Tibial artery (tissue), 4 donors: ENCODE data around the gene MLC1.

Experiments used
- DNase-seq, 2 donors: peaks; one replicate each; pipeline ENCODE4 v3.0.0-alpha.2; 2019
- H3K27ac ChIP-seq, 2 donors: fragments of 200-600 bp; sonication (generic) in 1 of 2; 1 replicate in 1 of 2; 2 replicates in 1 of 2; pipeline ENCODE4 v1.5.1; 2018 to 2019; ENCODE audit warnings: mild to moderate bottlenecking in 1 of 2
- H3K27me3 ChIP-seq, 2 donors: fragments of 200-600 bp; sonication (generic) in 1 of 2; one replicate each; pipeline versions ENCODE4 v1.5.1 to v1.6.0; 2016 to 2019
- H3K36me3 ChIP-seq, 3 donors: fragments of 200-600 bp; sonication (generic) in 2 of 3; one replicate each; pipeline ENCODE4 v1.5.1; 2016 to 2019; ENCODE audit warnings: mild to moderate bottlenecking in 2 of 3
- H3K4me1 ChIP-seq, 4 donors: fragments of 200-600 bp; sonication (generic) in 2 of 4; 1 replicate in 3 of 4; 2 replicates in 1 of 4; pipeline ENCODE4 v1.5.1; 2016 to 2019
- H3K4me3 ChIP-seq, 2 donors: fragments of 200-600 bp; sonication (generic) in 1 of 2; 1 replicate in 1 of 2; 2 replicates in 1 of 2; pipeline ENCODE4 v1.5.1; 2018 to 2019; ENCODE audit warnings: mild to moderate bottlenecking in 2 of 2
- H3K9me3 ChIP-seq, 3 donors: fragments of 200-600 bp; sonication (generic) in 1 of 3; one replicate each; pipeline ENCODE4 v1.5.1; 2016 to 2019
- intact Hi-C: fragments of 100-400 bp; cut with DNase I; formaldehyde crosslinking; loops from one replicate; pipeline ENCODE4 v1.15.0; 2023; ENCODE audit warnings: low total_unique reads
- TF ChIP-seq, protein P1 (sequence below), 2 experiments: fragments of 200-600 bp in 1 of 2; fragments of 450-650 bp in 1 of 2; IDR thresholded peaks; one replicate each; pipeline ENCODE4 v1.5.1; 2017 to 2019; ENCODE audit warnings: antibody characterized with exemption in 2 of 2, mild to moderate bottlenecking in 1 of 2, moderate library complexity in 1 of 2

MLC1 gene

DNA sequence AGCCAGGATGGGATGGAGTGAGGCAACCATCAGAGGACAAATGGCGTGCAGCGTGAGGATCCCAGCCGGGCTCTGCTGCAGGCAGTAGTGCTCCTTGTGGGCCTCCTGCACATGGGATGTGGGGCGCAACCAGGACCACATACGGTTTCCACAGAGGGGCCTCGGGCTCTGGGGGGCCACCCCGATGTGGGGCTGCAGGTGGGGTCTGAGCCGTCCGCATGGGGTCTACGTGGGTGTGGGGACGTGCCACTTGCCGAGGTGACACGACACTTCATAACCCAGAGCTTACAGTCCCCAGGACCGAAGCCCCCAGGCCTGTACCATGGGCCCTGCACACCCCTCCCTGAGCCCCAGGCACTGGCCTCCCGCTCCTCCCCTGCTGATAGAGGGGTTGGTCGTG, 37.9 kb downstream of the MLC1 start:
- TF ChIP-seq, protein P1, sequence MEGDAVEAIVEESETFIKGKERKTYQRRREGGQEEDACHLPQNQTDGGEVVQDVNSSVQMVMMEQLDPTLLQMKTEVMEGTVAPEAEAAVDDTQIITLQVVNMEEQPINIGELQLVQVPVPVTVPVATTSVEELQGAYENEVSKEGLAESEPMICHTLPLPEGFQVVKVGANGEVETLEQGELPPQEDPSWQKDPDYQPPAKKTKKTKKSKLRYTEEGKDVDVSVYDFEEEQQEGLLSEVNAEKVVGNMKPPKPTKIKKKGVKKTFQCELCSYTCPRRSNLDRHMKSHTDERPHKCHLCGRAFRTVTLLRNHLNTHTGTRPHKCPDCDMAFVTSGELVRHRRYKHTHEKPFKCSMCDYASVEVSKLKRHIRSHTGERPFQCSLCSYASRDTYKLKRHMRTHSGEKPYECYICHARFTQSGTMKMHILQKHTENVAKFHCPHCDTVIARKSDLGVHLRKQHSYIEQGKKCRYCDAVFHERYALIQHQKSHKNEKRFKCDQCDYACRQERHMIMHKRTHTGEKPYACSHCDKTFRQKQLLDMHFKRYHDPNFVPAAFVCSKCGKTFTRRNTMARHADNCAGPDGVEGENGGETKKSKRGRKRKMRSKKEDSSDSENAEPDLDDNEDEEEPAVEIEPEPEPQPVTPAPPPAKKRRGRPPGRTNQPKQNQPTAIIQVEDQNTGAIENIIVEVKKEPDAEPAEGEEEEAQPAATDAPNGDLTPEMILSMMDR (IDR thresholded peaks at IDR 0.05): no peak
- Histone ChIP-seq H3K4me3 (no peak overlapping the region), H3K36me3 (no peaks in the 10 kb centered on the region), H3K27ac (no peak overlapping the region), H3K9me3 (no peaks in the 10 kb centered on the region), H3K4me1 (no peaks in the 10 kb centered on the region), H3K27me3 (peaks cover 0 to 35% of the 10 kb centered on the region in 2 donors)
- intact Hi-C loops: no loop called here
- no peak for DNase-seq

DNA sequence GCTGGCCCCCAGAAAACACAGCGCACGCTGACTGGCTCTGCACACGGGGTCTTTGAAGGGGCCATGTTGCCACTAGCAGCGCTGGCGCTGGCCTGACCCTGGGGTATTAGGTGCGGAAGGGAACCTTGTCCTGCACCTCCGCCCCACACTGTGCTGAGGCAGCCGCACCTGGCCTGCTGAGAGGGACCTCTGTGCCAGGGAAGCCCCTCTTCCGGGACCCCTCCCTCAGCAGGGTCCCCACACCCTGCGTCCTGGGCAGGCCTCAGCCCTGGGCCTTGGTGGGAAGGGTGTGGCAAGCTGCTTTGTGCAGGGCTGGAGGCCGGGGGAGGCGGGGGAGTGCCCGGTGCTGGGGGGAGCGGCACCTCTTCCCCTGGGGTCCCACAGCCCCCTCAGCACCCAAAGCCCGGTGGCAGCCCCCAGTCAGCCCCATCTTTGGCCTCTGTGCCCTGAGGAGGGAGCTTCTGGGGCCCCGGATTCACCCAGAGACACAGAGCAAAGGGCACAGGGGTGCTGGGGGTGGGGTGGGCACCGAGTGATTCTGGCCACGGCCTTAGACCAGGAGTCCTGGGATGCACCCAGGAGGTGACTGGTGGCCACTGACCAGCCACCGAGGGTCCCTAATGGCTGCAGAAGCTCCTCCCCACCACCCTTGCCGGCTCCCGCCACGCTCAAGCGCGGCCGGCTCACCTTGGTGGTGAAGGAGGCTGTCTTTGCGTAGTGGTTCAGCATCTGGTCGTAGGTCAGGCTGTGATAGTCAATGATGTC, 38.6 kb downstream of the MLC1 start:
- H3K4me1 ChIP-seq: no peaks in the 10 kb centered on the region
- no peak overlapping the region for H3K27ac ChIP-seq
- no peak overlapping the region for H3K4me3 ChIP-seq
- intact Hi-C loops: no loop called here
- H3K36me3 ChIP-seq: no peaks in the 10 kb centered on the region
- DNase-seq: no peak
- TF ChIP-seq, protein P1 (IDR thresholded peaks at IDR 0.05): no peak
- peaks cover 0 to 36% of the 10 kb centered on the region in 2 donors for H3K27me3 ChIP-seq
- H3K9me3 ChIP-seq: no peaks in the 10 kb centered on the region

DNA sequence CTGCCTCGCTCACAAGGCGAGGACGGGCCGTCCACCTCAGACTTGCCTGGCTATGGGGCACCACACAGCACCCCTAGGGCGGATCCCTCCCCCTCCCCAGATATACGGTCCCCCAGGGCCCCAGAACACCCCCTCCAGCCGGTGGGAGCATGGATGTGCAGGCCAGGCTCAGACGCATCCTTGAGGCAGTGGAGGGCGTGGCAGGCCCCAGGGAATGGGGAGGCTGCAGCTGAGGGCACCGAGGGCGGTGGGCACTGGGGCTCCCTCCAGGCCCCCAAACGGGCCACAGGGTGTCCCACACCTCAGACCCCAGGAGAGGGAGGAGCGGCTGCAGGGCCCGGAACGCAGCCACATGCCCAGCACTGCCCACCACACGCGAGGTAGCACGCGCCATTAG, 39.2 kb downstream of the MLC1 start:
- H3K27me3 ChIP-seq: peaks cover 0 to 38% of the 10 kb centered on the region in 2 donors
- no peaks in the 10 kb centered on the region for H3K36me3 ChIP-seq
- H3K4me3 ChIP-seq: no peak overlapping the region
- H3K9me3 ChIP-seq: no peaks in the 10 kb centered on the region
- DNase-seq: no peak
- H3K4me1 ChIP-seq: no peaks in the 10 kb centered on the region
- TF ChIP-seq, protein P1 (IDR thresholded peaks at IDR 0.05): no peak
- intact Hi-C loops: no loop called here
- H3K27ac ChIP-seq: no peak overlapping the region

DNA sequence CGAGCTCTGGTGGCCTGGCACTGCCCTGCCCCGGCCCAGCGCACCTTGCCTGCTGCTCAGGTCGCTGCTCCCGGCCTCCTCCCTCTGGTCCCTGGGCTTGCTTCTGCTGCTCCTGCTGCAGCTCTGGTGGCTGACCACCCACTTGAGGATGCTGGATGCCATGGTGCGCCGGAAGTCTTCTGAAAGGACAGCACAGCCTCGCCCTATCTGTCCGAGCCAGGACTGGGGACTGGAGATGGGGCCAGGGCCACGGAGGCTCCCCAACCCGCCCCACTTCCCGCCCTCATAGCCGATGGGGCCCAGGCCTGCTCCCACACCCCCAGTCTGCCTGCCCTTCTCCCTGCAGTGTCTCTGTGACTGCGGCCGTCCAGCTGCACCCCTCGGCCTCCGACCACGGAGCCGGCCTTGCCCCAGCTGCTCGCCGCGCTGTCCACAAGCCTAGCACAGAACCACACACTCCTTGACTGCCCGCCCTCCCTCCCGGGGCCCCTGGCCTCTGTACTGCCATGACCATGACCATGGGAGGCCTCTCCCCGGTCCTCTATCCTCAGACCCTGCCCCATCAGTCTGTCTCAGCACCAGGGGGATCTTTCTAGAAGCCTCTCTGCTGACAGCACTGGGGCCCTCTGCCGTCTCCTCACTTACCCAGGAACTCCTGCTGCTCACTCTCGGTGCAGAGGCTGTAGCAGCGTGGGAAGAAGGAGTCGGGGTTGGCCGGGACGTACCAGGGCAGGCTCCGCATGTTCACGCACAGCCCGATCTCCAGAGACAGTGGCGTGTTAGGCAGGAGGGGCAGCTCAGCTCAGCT, 39.8 kb downstream of the MLC1 start:
- intact Hi-C loops: no loop called here
- no peaks in the 10 kb centered on the region for H3K36me3 ChIP-seq

GRCh38 chr22:50044485-50045118, 40.6 kb downstream of the MLC1 start:
- H3K36me3 ChIP-seq: no peaks in the 10 kb centered on the region
- H3K4me3 ChIP-seq: no peak overlapping the region

More for the DNA sequence above, 39.8 kb downstream of the MLC1 start:
- Histone ChIP-seq H3K4me3 (no peak overlapping the region), H3K27ac (no peak overlapping the region), H3K27me3 (peaks cover 0 to 42% of the 10 kb centered on the region in 2 donors), H3K4me1 (no peaks in the 10 kb centered on the region), H3K9me3 (no peaks in the 10 kb centered on the region)
- DNase-seq: no peak
- TF ChIP-seq, protein P1 (IDR thresholded peaks at IDR 0.05): no peak

More at GRCh38 chr22:50044485-50045118, 40.6 kb downstream of the MLC1 start:
- Histone ChIP-seq H3K4me1 (no peaks in the 10 kb centered on the region), H3K27me3 (peaks cover 0 to 42% of the 10 kb centered on the region in 2 donors), H3K27ac (no peak overlapping the region), H3K9me3 (peaks cover 0 to 2% (median 0%) of the 10 kb centered on the region in 3 donors)
- TF ChIP-seq, protein P1 (IDR thresholded peaks at IDR 0.05): no peak
- intact Hi-C loops: no loop called here
- no peak for DNase-seq
